GM12865 (cell line): ENCODE measurements around the gene RNGTT.

Experiments used
- DNase-seq: peaks from one replicate; pipeline ENCODE4 v3.0.0; 2010; ENCODE audit warnings: low read depth
- H3K4me3 ChIP-seq: 2 replicates; pipeline ENCODE4 v1.5.1; 2011; ENCODE audit warnings: mild to moderate bottlenecking, low read depth, low read length, control low read depth
- CTCF ChIP-seq: IDR thresholded peaks from 2 replicates; pipeline ENCODE4 v1.5.1; 2011; ENCODE audit warnings: low read length, control low read depth, low read depth, inconsistent platforms; ENCODE audit not compliant: insufficient read depth; ENCODE audit errors: missing control alignments

RNGTT gene

GRCh38 chr6:88698661-88699060 lies 264.8 kb downstream of the RNGTT start:
- H3K4me3 ChIP-seq: no peak overlapping the region
- no peak for DNase-seq
- no peak for TF ChIP-seq CTCF

- no peak overlapping the region for H3K4me3 ChIP-seq
- DNase-seq: no peak
Observed at GRCh38 chr6:88695937-88696336, 267.5 kb downstream of the RNGTT start.

GRCh38 chr6:88683734-88684133 lies 279.7 kb downstream of the RNGTT start:
- no peak for DNase-seq
- no peak overlapping the region for H3K4me3 ChIP-seq
- TF ChIP-seq CTCF: no peak

More at GRCh38 chr6:88695937-88696336, 267.5 kb downstream of the RNGTT start:
- no peak for TF ChIP-seq CTCF

- no peak for DNase-seq
- no peak for TF ChIP-seq CTCF
- no peak overlapping the region for H3K4me3 ChIP-seq
Observed at GRCh38 chr6:88680654-88681053, 282.8 kb downstream of the RNGTT start.

- no peak overlapping the region for H3K4me3 ChIP-seq
- no peak for TF ChIP-seq CTCF
- DNase-seq: no peak
Observed at GRCh38 chr6:88679841-88680240, 283.6 kb downstream of the RNGTT start.

GRCh38 chr6:88677356-88677755 lies 286.1 kb downstream of the RNGTT start:
- no peak for TF ChIP-seq CTCF
- no peak overlapping the region for H3K4me3 ChIP-seq
- no peak for DNase-seq

- no peak overlapping the region for H3K4me3 ChIP-seq
- DNase-seq: no peak
- TF ChIP-seq CTCF: no peak
Observed at GRCh38 chr6:88671624-88672023, 291.8 kb downstream of the RNGTT start.
